CD14-positive monocyte (primary cell): Measurements from ENCODE around the gene LIN28A. TPM values are rescaled to one million over a fixed set of nuclear protein-coding genes. Genes with fewer than 3 reads are reported as not detected.
"Not testable (repeated sequence)": the region's sequence is repeated elsewhere in the genome, so short reads cannot be mapped to it uniquely, and the experiment has no call there.

Experiments used
- DNase-seq, 3 donors: peaks; one replicate each; pipeline ENCODE4 v3.0.0-alpha.2; 2011 to 2022
- H2AFZ ChIP-seq: 2 replicates; pipeline ENCODE4 v1.6.0; 2012; ENCODE audit warnings: mild to moderate bottlenecking, low read depth, low read length, inconsistent platforms; ENCODE audit not compliant: insufficient read depth, poor library complexity, severe bottlenecking
- H3K27ac ChIP-seq, 2 donors: 1 replicate in 1 of 2; 2 replicates in 1 of 2; pipeline ENCODE4 v1.5.1; 2012 to 2013; ENCODE audit warnings: low read length in 2 of 2, control low read depth in 1 of 2, inconsistent platforms in 1 of 2, low read depth in 1 of 2, mild to moderate bottlenecking in 1 of 2
- H3K27me3 ChIP-seq, 2 donors: one replicate each; pipeline versions ENCODE4 v1.6.0 to v1.6.1; 2011 to 2013; ENCODE audit warnings: low read length in 2 of 2; ENCODE audit not compliant: control insufficient read depth in 2 of 2, insufficient read depth in 2 of 2
- H3K36me3 ChIP-seq, 2 donors: replicated peaks in 1 of 2; 1 replicate in 1 of 2; 2 replicates in 1 of 2; pipeline versions ENCODE4 v1.5.1 to v1.6.1; 2012 to 2013; ENCODE audit warnings: low read length in 2 of 2, control low read depth in 1 of 2, inconsistent platforms in 1 of 2, mild to moderate bottlenecking in 1 of 2; ENCODE audit not compliant: insufficient read depth in 2 of 2, control insufficient read depth in 1 of 2
- H3K4me1 ChIP-seq, 2 donors: 1 replicate in 1 of 2; 2 replicates in 1 of 2; pipeline versions ENCODE4 v1.5.1 to v1.6.1; 2012 to 2013; ENCODE audit warnings: low read length in 2 of 2, control low read depth in 1 of 2, inconsistent platforms in 1 of 2, mild to moderate bottlenecking in 1 of 2, moderate library complexity in 1 of 2; ENCODE audit not compliant: insufficient read depth in 2 of 2, control insufficient read depth in 1 of 2
- H3K4me2 ChIP-seq: replicated peaks from 2 replicates; pipeline ENCODE3; 2012; ENCODE audit warnings: low read length, moderate library complexity, mild to moderate bottlenecking; ENCODE audit not compliant: poor library complexity, severe bottlenecking; ENCODE audit errors: extremely low read depth
- H3K4me3 ChIP-seq, 3 experiments: fragments of 200-600 bp in 1 of 3; sonication (generic) in 1 of 3; replicated peaks in 1 of 3; 1 replicate in 2 of 3; 2 replicates in 1 of 3; pipeline ENCODE4 v1.5.1; 2011 to 2013; ENCODE audit warnings: low read length in 3 of 3, mild to moderate bottlenecking in 3 of 3, control low read depth in 2 of 3, low read depth in 2 of 3, inconsistent platforms in 1 of 3, moderate library complexity in 1 of 3
- H3K79me2 ChIP-seq: 2 replicates; pipeline ENCODE4 v1.6.0; 2012; ENCODE audit warnings: mild to moderate bottlenecking, control low read depth, inconsistent platforms, low read length, moderate library complexity; ENCODE audit not compliant: insufficient read depth
- H3K9ac ChIP-seq: 2 replicates; pipeline ENCODE4 v1.6.0; 2017; ENCODE audit warnings: low read length, mild to moderate bottlenecking; ENCODE audit not compliant: insufficient read depth, poor library complexity, severe bottlenecking
- H3K9me3 ChIP-seq, 2 donors: replicated peaks in 1 of 2; 1 replicate in 1 of 2; 2 replicates in 1 of 2; pipeline versions ENCODE4 v1.5.1 to v1.6.1; 2012 to 2013; ENCODE audit warnings: low read length in 2 of 2, control low read depth in 1 of 2; ENCODE audit not compliant: control insufficient read depth in 1 of 2, insufficient read depth in 1 of 2
- H4K20me1 ChIP-seq: 2 replicates; pipeline ENCODE4 v1.6.0; 2012; ENCODE audit warnings: mild to moderate bottlenecking, low read length, control low read depth, moderate library complexity; ENCODE audit not compliant: insufficient read depth
- H3K27ac Mint-ChIP-seq, 7 donors: one replicate each; pipeline ENCODE4 v1.8.0; 2020; ENCODE audit warnings: mild to moderate bottlenecking in 7 of 7, mixed read lengths in 7 of 7, moderate library complexity in 6 of 7, inconsistent platforms in 2 of 7
- H3K27me3 Mint-ChIP-seq, 3 donors: one replicate each; pipeline ENCODE4 v1.8.0; 2021 to 2022; ENCODE audit warnings: low read depth in 3 of 3, mild to moderate bottlenecking in 3 of 3, mixed read lengths in 3 of 3, moderate library complexity in 3 of 3, inconsistent platforms in 1 of 3
- H3K36me3 Mint-ChIP-seq, 2 donors: one replicate each; pipeline ENCODE4 v1.8.0; 2020; ENCODE audit warnings: mixed read lengths in 2 of 2, inconsistent platforms in 1 of 2, mild to moderate bottlenecking in 1 of 2
- H3K4me1 Mint-ChIP-seq: one replicate; pipeline ENCODE4 v1.8.0; 2020; ENCODE audit warnings: mild to moderate bottlenecking, mixed read lengths
- H3K4me3 Mint-ChIP-seq, 2 donors: one replicate each; pipeline ENCODE4 v1.8.0; 2020; ENCODE audit warnings: mild to moderate bottlenecking in 2 of 2, mixed read lengths in 2 of 2, moderate library complexity in 1 of 2
- H3K9me3 Mint-ChIP-seq, 7 donors: one replicate each; pipeline ENCODE4 v1.8.0; 2020 to 2022; ENCODE audit warnings: mixed read lengths in 7 of 7, mild to moderate bottlenecking in 6 of 7, moderate library complexity in 6 of 7, inconsistent platforms in 2 of 7
- WGBS: methylation state at CpG from one replicate; pipeline ENCODE4 v1.1.5; 2013; ENCODE audit warnings: missing lambda C conversion rate; ENCODE audit not compliant: insufficient coverage; 5-methylcytosine and 5-hydroxymethylcytosine counted together
- intact Hi-C, 2 donors: fragments of 100-400 bp; cut with micrococcal nuclease; formaldehyde crosslinking; loops; one replicate each; pipeline versions ENCODE4 v1.15.0 to v1.15.1; 2023
- polyA plus RNA-seq, 3 donors: library from polyadenylated mRNA; depleted of rRNA in 1 of 3; unstranded in 2 of 3; stranded (reverse) in 1 of 3; fragments of 300-500 nt in 2 of 3; fragments of >200 nt in 1 of 3; fragmentation: Illumina TruSeq in 2 of 3; gene quantifications; 1 replicate in 2 of 3; 2 replicates in 1 of 3; pipeline ENCODE4 v1.2.3, GENCODE V29; 2012 to 2021
- TF ChIP-seq, protein P1 (sequence below): fragments of 200-600 bp; IDR thresholded peaks from one replicate; pipeline ENCODE4 v1.8.0; 2022; ENCODE audit warnings: antibody characterized with exemption, mild to moderate bottlenecking

LIN28A gene
- polyA plus RNA-seq, 3 donors: not detected

DNA sequence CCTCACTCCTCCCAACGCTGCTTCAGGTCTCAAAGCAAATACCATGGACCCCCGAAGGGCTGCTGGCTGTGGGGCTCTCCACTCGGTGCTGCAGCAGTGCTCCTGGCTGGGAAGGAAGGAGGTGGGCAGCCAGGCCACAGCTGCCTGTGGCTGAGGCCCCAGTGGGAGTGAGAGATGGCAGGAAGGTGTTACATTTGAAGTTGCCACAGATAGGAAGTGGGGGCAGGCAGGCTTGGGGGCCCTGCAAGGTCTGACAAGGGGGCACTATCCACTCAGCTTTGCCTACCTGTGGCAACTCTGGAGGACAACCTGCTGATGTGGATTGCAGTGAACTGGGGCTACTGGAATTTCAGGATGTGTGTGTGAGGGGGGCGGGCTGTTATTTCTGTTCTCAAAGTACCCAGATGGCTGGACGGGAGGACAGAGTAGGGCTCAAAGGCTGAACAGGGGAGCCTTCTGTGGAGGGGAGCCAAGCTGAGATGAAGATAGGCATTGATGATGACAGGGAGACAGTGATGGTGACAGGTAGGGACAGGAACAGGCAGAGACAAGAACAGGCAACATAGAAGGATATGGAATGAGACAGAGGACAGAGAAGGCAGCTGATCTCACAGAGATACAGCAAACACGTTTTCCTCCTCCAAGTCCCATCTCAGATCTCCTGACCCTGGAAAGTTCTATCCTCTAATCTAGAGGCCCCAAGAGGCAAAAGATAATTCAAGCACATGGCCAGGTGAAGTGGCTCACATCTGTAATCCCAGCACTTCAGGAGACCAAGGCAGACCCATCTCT is 39.8 kb upstream of the LIN28A start:
- Mint-ChIP-seq H3K4me3 (peak overlapping the region in 1 of 2 donors; percentile 18), H3K9me3 (peaks cover 0 to 3% (median 0%) of the 10 kb centered on the region in 7 donors), H3K36me3 (no peaks in the 10 kb centered on the region), H3K4me1 (peaks cover 28% of the 10 kb centered on the region), H3K27ac (peak overlapping the region in 1 of 7 donors; percentile 41), H3K27me3 (peaks cover 17 to 34% (median 19%) of the 10 kb centered on the region in 3 donors)
- H4K20me1 ChIP-seq: no peaks in the 10 kb centered on the region
- H3K79me2 ChIP-seq: no peaks in the 10 kb centered on the region
- whole genome bisulfite sequencing: 30% methylated on average over 4 of the region's 6 CpGs
- H3K4me1 ChIP-seq: peaks cover 3 to 13% of the 10 kb centered on the region in 2 donors
- H3K9me3 ChIP-seq: no peaks in the 10 kb centered on the region
- TF ChIP-seq, protein P1, sequence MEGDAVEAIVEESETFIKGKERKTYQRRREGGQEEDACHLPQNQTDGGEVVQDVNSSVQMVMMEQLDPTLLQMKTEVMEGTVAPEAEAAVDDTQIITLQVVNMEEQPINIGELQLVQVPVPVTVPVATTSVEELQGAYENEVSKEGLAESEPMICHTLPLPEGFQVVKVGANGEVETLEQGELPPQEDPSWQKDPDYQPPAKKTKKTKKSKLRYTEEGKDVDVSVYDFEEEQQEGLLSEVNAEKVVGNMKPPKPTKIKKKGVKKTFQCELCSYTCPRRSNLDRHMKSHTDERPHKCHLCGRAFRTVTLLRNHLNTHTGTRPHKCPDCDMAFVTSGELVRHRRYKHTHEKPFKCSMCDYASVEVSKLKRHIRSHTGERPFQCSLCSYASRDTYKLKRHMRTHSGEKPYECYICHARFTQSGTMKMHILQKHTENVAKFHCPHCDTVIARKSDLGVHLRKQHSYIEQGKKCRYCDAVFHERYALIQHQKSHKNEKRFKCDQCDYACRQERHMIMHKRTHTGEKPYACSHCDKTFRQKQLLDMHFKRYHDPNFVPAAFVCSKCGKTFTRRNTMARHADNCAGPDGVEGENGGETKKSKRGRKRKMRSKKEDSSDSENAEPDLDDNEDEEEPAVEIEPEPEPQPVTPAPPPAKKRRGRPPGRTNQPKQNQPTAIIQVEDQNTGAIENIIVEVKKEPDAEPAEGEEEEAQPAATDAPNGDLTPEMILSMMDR: no peak
- H3K4me2 ChIP-seq: no peak overlapping the region
- no peak overlapping the region for H2AFZ ChIP-seq
- H3K27ac ChIP-seq: no peak overlapping the region
- H3K36me3 ChIP-seq: no peaks in the 10 kb centered on the region
- no peak for DNase-seq
- intact Hi-C loops: no loop called here
- no peak overlapping the region for H3K4me3 ChIP-seq
- no peak overlapping the region for H3K9ac ChIP-seq
- no peaks in the 10 kb centered on the region for H3K27me3 ChIP-seq

DNA sequence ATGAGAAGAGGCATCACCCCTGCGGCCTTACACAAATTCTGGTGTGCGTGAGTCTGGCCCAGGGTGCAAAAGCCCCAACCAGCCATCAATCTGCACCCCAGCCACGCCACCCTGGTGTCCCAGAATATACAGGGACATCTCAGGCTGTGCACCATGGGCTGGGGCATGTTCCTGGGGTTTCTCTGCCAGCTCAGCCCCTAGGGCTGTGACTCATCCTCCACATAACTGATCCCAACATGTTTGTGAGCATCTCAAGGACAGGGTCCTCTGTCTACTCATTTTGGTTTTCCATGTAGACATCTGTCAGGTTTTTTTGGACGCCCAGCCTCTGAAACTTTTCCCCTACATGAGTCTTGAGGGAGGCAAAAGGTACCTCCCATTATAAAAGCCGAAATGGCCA is 38.6 kb upstream of the LIN28A start:
- no peak for DNase-seq
- Histone ChIP-seq H3K4me2 (no peak overlapping the region), H3K4me1 (peaks cover 3 to 18% of the 10 kb centered on the region in 2 donors), H3K9ac (no peak overlapping the region), H3K27ac (no peak overlapping the region), H3K9me3 (no peaks in the 10 kb centered on the region), H3K27me3 (no peaks in the 10 kb centered on the region), H4K20me1 (no peaks in the 10 kb centered on the region), H3K4me3 (no peak overlapping the region), H3K36me3 (no peaks in the 10 kb centered on the region), H3K79me2 (no peaks in the 10 kb centered on the region), H2AFZ (no peak overlapping the region)
- intact Hi-C loops: no loop called here
- no peak overlapping the region for H3K4me3 Mint-ChIP-seq
- peaks cover 33% of the 10 kb centered on the region for H3K4me1 Mint-ChIP-seq
- no peaks in the 10 kb centered on the region for H3K36me3 Mint-ChIP-seq
- H3K27me3 Mint-ChIP-seq: peaks cover 13 to 30% (median 14%) of the 10 kb centered on the region in 3 donors
- TF ChIP-seq, protein P1: no peak
- H3K27ac Mint-ChIP-seq: no peak overlapping the region
- WGBS: 92% methylated on average over 4 of the region's 5 CpGs
- peaks cover 0 to 3% (median 0%) of the 10 kb centered on the region in 7 donors for H3K9me3 Mint-ChIP-seq

DNA sequence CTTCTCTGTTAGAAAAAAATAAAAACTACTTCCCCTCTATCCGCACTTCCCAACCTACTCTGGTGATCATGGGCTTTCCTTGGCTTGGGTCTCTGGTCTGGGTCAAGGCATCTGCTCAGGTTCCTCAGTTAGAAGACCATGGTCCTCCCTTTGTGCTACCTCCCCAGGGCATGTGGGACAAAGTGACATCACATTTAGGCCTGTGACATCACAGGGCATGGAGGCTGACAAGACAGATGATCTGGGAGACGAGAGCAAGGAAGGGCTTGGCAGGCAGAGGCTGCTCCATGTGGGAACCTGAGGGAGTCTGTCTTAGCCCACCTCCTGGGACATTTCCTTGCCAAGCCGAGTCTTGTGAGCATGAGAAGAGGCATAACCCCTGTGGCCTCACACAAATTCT is 38.0 kb upstream of the LIN28A start, which contains the start of gene ZNF683:
TSS of gene ZNF683 (minus strand) at position 140 of the 400 bp plus-strand sequence. CDS start 4,179 bp downstream, outside the sequence.
- Mint-ChIP-seq H3K27ac (peak within 1 kb of the TSS in 1 of 7 donors; percentile 18), H3K27me3 (peaks cover 13 to 24% (median 14%) of the 10 kb centered on the region in 3 donors), H3K4me1 (peaks cover 38% of the 10 kb centered on the region)
- H3K4me3 Mint-ChIP-seq, H3K4me3 ChIP-seq, H3K36me3 ChIP-seq, H3K9me3 ChIP-seq, H3K79me2 ChIP-seq, DNase-seq, H4K20me1 ChIP-seq, H3K4me2 ChIP-seq, H3K27me3 ChIP-seq, intact Hi-C loops, H3K27ac ChIP-seq, H3K9me3 Mint-ChIP-seq, H2AFZ ChIP-seq, H3K36me3 Mint-ChIP-seq, H3K9ac ChIP-seq: not testable (repeated sequence)
- H3K4me1 ChIP-seq: peaks cover 6 to 24% of the 10 kb centered on the region in 2 donors
- WGBS: 60% methylated on average over 3 of the region's 3 CpGs
